Bronchial epithelial cell (primary cell): Measurements from ENCODE around the gene NOC2L. TPM values are rescaled to one million over a fixed set of nuclear protein-coding genes. Genes with fewer than 3 reads are reported as not detected.
"Not testable (repeated sequence)": the region's sequence is repeated elsewhere in the genome, so short reads cannot be mapped to it uniquely, and the experiment has no call there.

Source experiments
- DNase-seq: peaks from one replicate; pipeline ENCODE4 v3.0.0-alpha.2; 2010; ENCODE audit warnings: low read depth
- FAIRE-seq: peaks from 2 replicates; lab custom pipeline; 2011; peaks lifted over from hg19 to GRCh38; lab: Jason Lieb, UNC
- H3K27me3 ChIP-seq: 2 replicates; pipeline ENCODE4 v1.5.1; 2011; ENCODE audit warnings: low read length; ENCODE audit not compliant: control insufficient read depth, insufficient read depth
- H3K36me3 ChIP-seq: 2 replicates; pipeline ENCODE4 v1.5.1; 2011; ENCODE audit warnings: low read length; ENCODE audit not compliant: control insufficient read depth, insufficient read depth
- H3K4me3 ChIP-seq: 2 replicates; pipeline ENCODE4 v1.5.1; 2011; ENCODE audit warnings: mild to moderate bottlenecking, low read depth, low read length, control low read depth
- CTCF ChIP-seq: IDR thresholded peaks from 2 replicates; pipeline ENCODE4 v1.5.1; 2011; ENCODE audit warnings: mild to moderate bottlenecking, moderate library complexity, low read length, control low read depth, inconsistent platforms; ENCODE audit not compliant: insufficient read depth, severe bottlenecking
- total RNA-seq: library from RNA; depleted of rRNA; stranded (reverse); fragments of >200 nt; gene quantifications from 2 replicates; pipeline ENCODE4 v1.2.1, GENCODE V29; 2014

Gene NOC2L
- total RNA-seq, 1 donor from 2014 or later: 128 TPM

GRCh38 chr1:993379-993995 lies 34.4 kb upstream of the NOC2L start:
- DNase-seq: no peak
- TF ChIP-seq CTCF: no peak
- Histone ChIP-seq H3K27me3 (no peaks in the 10 kb centered on the region), H3K4me3 (no peak overlapping the region), H3K36me3 (no peaks in the 10 kb centered on the region)
- no peak for FAIRE-seq

GRCh38 chr1:992362-992761 lies 33.3 kb upstream of the NOC2L start:
- no peaks in the 10 kb centered on the region for H3K27me3 ChIP-seq
- H3K36me3 ChIP-seq: no peaks in the 10 kb centered on the region
- no peak overlapping the region for H3K4me3 ChIP-seq
- no peak for TF ChIP-seq CTCF
- FAIRE-seq: no peak
- DNase-seq: no peak

GRCh38 chr1:991895-992294 lies 32.8 kb upstream of the NOC2L start:
- DNase-seq (no peak), FAIRE-seq (no peak)
- H3K4me3 ChIP-seq: no peak overlapping the region
- TF ChIP-seq CTCF: no peak
- H3K27me3 ChIP-seq: no peaks in the 10 kb centered on the region
- H3K36me3 ChIP-seq: no peaks in the 10 kb centered on the region

- not testable (repeated sequence) for FAIRE-seq, H3K27me3 ChIP-seq, H3K4me3 ChIP-seq
Observed at GRCh38 chr1:991275-991674, 32.2 kb upstream of the NOC2L start.

GRCh38 chr1:988061-988460 lies 29.0 kb upstream of the NOC2L start:
- not testable (repeated sequence) for H3K27me3 ChIP-seq, H3K4me3 ChIP-seq, FAIRE-seq

More at GRCh38 chr1:991275-991674, 32.2 kb upstream of the NOC2L start:
- not testable (repeated sequence) for DNase-seq, H3K36me3 ChIP-seq

GRCh38 chr1:985126-985525 lies 26.1 kb upstream of the NOC2L start:
- Histone ChIP-seq H3K36me3 (no peaks in the 10 kb centered on the region), H3K27me3 (peaks cover 13% of the 10 kb centered on the region), H3K4me3 (no peak overlapping the region)
- TF ChIP-seq CTCF: no peak
- no peak for DNase-seq
- no peak for FAIRE-seq

More at GRCh38 chr1:988061-988460, 29.0 kb upstream of the NOC2L start:
- DNase-seq, H3K36me3 ChIP-seq: not testable (repeated sequence)

GRCh38 chr1:984476-984814 lies 25.4 kb upstream of the NOC2L start:
- no peak for TF ChIP-seq CTCF
- H3K27me3 ChIP-seq: peaks cover 13% of the 10 kb centered on the region
- H3K36me3 ChIP-seq: no peaks in the 10 kb centered on the region
- DNase-seq (no peak), FAIRE-seq (no peak)
- no peak overlapping the region for H3K4me3 ChIP-seq
